ENCODE results near the gene VWA2.

DNA sequence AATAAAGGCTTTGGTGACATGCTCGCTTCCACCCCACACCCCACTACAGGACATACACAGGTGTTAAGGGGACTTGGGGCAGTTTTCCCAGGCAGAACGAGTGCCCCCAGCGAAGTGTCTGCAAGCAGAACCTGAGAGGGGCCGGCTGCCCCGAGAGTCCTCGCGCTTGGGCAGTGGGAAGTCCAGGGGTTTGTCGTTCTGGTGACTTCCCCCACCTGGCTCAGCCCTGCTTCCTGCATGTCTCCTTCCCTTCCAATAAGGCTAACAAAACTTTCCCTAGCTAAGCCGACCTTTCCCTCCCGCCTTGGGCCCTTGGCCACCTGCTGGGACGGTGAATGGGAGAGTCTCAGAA lies 916 bp downstream of the VWA2 start:
- TF ChIP-seq, protein P1, sequence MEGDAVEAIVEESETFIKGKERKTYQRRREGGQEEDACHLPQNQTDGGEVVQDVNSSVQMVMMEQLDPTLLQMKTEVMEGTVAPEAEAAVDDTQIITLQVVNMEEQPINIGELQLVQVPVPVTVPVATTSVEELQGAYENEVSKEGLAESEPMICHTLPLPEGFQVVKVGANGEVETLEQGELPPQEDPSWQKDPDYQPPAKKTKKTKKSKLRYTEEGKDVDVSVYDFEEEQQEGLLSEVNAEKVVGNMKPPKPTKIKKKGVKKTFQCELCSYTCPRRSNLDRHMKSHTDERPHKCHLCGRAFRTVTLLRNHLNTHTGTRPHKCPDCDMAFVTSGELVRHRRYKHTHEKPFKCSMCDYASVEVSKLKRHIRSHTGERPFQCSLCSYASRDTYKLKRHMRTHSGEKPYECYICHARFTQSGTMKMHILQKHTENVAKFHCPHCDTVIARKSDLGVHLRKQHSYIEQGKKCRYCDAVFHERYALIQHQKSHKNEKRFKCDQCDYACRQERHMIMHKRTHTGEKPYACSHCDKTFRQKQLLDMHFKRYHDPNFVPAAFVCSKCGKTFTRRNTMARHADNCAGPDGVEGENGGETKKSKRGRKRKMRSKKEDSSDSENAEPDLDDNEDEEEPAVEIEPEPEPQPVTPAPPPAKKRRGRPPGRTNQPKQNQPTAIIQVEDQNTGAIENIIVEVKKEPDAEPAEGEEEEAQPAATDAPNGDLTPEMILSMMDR (IDR thresholded peaks at IDR 0.05 in 4 of 5, conservative IDR thresholded peaks at IDR 0.05 in 1 of 5): no peak
- TF ChIP-seq POLR2A (IDR thresholded peaks at IDR 0.05): no peak
